Iris pigment epithelial cell (primary cell): ENCODE results near the gene CDC42EP5.

ENCODE experiments used
- DNase-seq: peaks from one replicate; pipeline ENCODE4 v3.0.0-alpha.2; 2011; ENCODE audit warnings: low read depth

The CDC42EP5 gene

GRCh38 chr19:54462047-54462654, 10.9 kb downstream of the CDC42EP5 start:
- DNase-seq, result no peak

GRCh38 chr19:54461613-54462012, 11.5 kb downstream of the CDC42EP5 start:
- no peak for DNase-seq

GRCh38 chr19:54461210-54461609, 11.9 kb downstream of the CDC42EP5 start:
- DNase-seq, result no peak

- DNase-seq, result no peak
Observed at GRCh38 chr19:54460230-54461005, 12.7 kb downstream of the CDC42EP5 start.

GRCh38 chr19:54459282-54460229, 13.5 kb downstream of the CDC42EP5 start:
- no peak for DNase-seq

- no peak for DNase-seq
Observed at GRCh38 chr19:54458648-54459281, 14.3 kb downstream of the CDC42EP5 start.

- no peak for DNase-seq
Observed at GRCh38 chr19:54457773-54458647, 15.1 kb downstream of the CDC42EP5 start.

GRCh38 chr19:54456423-54457373, 16.4 kb downstream of the CDC42EP5 start:
- no peak for DNase-seq

- DNase-seq, result no peak
Observed at GRCh38 chr19:54455786-54456422, 17.2 kb downstream of the CDC42EP5 start.

GRCh38 chr19:54454781-54455675, 18.1 kb downstream of the CDC42EP5 start:
- DNase-seq, result no peak

GRCh38 chr19:54453921-54454780, 18.9 kb downstream of the CDC42EP5 start:
- DNase-seq, result no peak

GRCh38 chr19:54452626-54453025, 20.5 kb downstream of the CDC42EP5 start:
- no peak for DNase-seq

GRCh38 chr19:54451997-54452396, 21.1 kb downstream of the CDC42EP5 start:
- DNase-seq, result no peak

- DNase-seq, result peak; percentile 31
Observed at GRCh38 chr19:54451331-54451871, 21.7 kb downstream of the CDC42EP5 start.

- DNase-seq, result peak; percentile 44
Observed at GRCh38 chr19:54449701-54450069, 23.4 kb downstream of the CDC42EP5 start.

GRCh38 chr19:54448774-54449700, 24.1 kb downstream of the CDC42EP5 start, which contains the start of gene LENG8:
Gene LENG8, plus strand, starts transcription at chr19:54449199. Its CDS starts 2,146 bp downstream, at chr19:54451345.
- peak; percentile 99 for DNase-seq
